Upper lobe of left lung (tissue), 6 donors: ENCODE data around the gene TMEM190. TPM values are rescaled to one million over a fixed set of nuclear protein-coding genes. Genes with fewer than 3 reads are reported as not detected.

Experiments
- ATAC-seq, 2 donors: fragments of 200-7000 bp; cut with Tn5 transposase; one replicate each; pipeline ENCODE4 v1.9.1; 2022; ENCODE audit warnings: mild to moderate bottlenecking in 2 of 2, moderate library complexity in 2 of 2; ENCODE audit not compliant: low FRiP score in 2 of 2
- DNase-seq, 2 donors: peaks; one replicate each; pipeline ENCODE4 v3.0.0-alpha.2; 2019 to 2020
- H3K27ac ChIP-seq, 4 donors: fragments of 200-600 bp; sonication (generic); one replicate each; pipeline ENCODE4 v1.5.1; 2016 to 2019
- H3K27me3 ChIP-seq, 4 donors: fragments of 200-600 bp; sonication (generic); one replicate each; pipeline ENCODE4 v1.5.1; 2017 to 2019
- H3K36me3 ChIP-seq, 4 donors: fragments of 200-600 bp; sonication (generic); one replicate each; pipeline ENCODE4 v1.5.1; 2016 to 2019
- H3K4me1 ChIP-seq, 4 donors: fragments of 200-600 bp; sonication (generic); one replicate each; pipeline ENCODE4 v1.5.1; 2018 to 2019
- H3K4me3 ChIP-seq, 4 donors: fragments of 200-600 bp; sonication (generic); one replicate each; pipeline ENCODE4 v1.5.1; 2017 to 2019; ENCODE audit warnings: mild to moderate bottlenecking in 2 of 4, moderate library complexity in 1 of 4
- H3K9me3 ChIP-seq, 4 donors: fragments of 200-600 bp; sonication (generic); one replicate each; pipeline ENCODE4 v1.5.1; 2018 to 2019
- EP300 ChIP-seq, 4 donors: sonication (generic); formaldehyde crosslinking; IDR thresholded peaks; one replicate each; pipeline ENCODE4 v1.5.1; 2017; ENCODE audit warnings: antibody characterized with exemption in 4 of 4, control low read depth in 2 of 4
- POLR2A ChIP-seq, 4 donors: fragments of 450-650 bp; IDR thresholded peaks; one replicate each; pipeline ENCODE4 v1.5.1; 2016 to 2017; ENCODE audit warnings: antibody characterized with exemption in 4 of 4, mild to moderate bottlenecking in 2 of 4
- POLR2AphosphoS5 ChIP-seq, 2 donors: sonication (generic); formaldehyde crosslinking; IDR thresholded peaks; one replicate each; pipeline ENCODE4 v1.5.1; 2017; ENCODE audit warnings: antibody characterized with exemption in 2 of 2
- WGBS, 2 donors: methylation state at CpG; one replicate each; pipeline ENCODE4 v1.1.5; 2017 to 2018; 5-methylcytosine and 5-hydroxymethylcytosine counted together
- total RNA-seq, 6 donors: library from RNA; depleted of rRNA in 4 of 6; stranded (reverse); fragments of >200 nt in 4 of 6; gene quantifications; one replicate each; pipeline versions ENCODE4 v1.1.0 to v1.2.1, GENCODE V29; 2016 to 2021
- TF ChIP-seq, protein P1 (sequence below), 6 experiments: fragments of 450-650 bp in 4 of 6; fragments of 200-600 bp in 2 of 6; sonication (generic) in 2 of 6; IDR thresholded peaks; one replicate each; pipeline ENCODE4 v1.5.1; 2016 to 2019; ENCODE audit warnings: antibody characterized with exemption in 6 of 6
- donor health status: DM: no; HTN: no; CAD: no; lungs with moderate emphysema.
- donor health status: DM: no; HTN: yes; CAD: no; lungs with severe emphysema.

The TMEM190 gene
- total RNA-seq, 6 donors from 2014 or later: 0.92 to 48.6 (median 20.9) TPM

DNA sequence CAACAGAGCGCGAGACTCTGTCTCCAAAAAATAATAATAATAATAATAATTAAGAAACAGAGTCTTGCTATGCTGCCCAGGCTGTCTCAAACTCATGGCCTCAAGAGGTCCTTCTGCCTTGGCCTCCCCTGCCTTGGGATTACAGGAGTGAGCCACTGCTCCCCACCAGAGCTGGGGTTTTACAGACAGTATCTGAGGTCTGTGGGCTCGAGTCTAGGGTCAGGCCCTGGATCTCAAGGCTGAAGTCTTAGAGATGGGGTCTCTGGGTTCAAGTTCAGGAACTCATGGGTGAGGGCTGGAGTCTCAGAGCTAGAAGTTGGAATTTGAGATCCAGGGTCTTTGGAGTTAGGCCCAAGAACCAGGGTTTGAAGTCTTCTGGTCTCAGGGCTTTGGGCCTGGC, 9.8 kb upstream of the TMEM190 start:
- WGBS, 2 donors: 74 to 100% methylated on average over 2 to 3 of the region's 3 CpGs
- Histone ChIP-seq H3K36me3 (no peaks in the 10 kb centered on the region), H3K4me3 (no peak overlapping the region), H3K27ac (no peak overlapping the region), H3K27me3 (peaks cover 1 to 35% (median 22%) of the 10 kb centered on the region in 4 donors), H3K4me1 (peaks cover 11 to 20% (median 13%) of the 10 kb centered on the region in 4 donors), H3K9me3 (no peaks in the 10 kb centered on the region)
- TF ChIP-seq POLR2A (IDR thresholded peaks at IDR 0.05) (no peak), POLR2AphosphoS5 (IDR thresholded peaks at IDR 0.05) (no peak), EP300 (IDR thresholded peaks at IDR 0.05) (no peak)
- TF ChIP-seq, protein P1, sequence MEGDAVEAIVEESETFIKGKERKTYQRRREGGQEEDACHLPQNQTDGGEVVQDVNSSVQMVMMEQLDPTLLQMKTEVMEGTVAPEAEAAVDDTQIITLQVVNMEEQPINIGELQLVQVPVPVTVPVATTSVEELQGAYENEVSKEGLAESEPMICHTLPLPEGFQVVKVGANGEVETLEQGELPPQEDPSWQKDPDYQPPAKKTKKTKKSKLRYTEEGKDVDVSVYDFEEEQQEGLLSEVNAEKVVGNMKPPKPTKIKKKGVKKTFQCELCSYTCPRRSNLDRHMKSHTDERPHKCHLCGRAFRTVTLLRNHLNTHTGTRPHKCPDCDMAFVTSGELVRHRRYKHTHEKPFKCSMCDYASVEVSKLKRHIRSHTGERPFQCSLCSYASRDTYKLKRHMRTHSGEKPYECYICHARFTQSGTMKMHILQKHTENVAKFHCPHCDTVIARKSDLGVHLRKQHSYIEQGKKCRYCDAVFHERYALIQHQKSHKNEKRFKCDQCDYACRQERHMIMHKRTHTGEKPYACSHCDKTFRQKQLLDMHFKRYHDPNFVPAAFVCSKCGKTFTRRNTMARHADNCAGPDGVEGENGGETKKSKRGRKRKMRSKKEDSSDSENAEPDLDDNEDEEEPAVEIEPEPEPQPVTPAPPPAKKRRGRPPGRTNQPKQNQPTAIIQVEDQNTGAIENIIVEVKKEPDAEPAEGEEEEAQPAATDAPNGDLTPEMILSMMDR (IDR thresholded peaks at IDR 0.05): no peak
- ATAC-seq (no peak), DNase-seq (no peak)

- peaks cover 11 to 20% (median 13%) of the 10 kb centered on the region in 4 donors for H3K4me1 ChIP-seq
- H3K9me3 ChIP-seq: no peaks in the 10 kb centered on the region
- ATAC-seq: no peak
- no peak overlapping the region for H3K4me3 ChIP-seq
- TF ChIP-seq POLR2AphosphoS5 (IDR thresholded peaks at IDR 0.05): no peak
- TF ChIP-seq, protein P1 (IDR thresholded peaks at IDR 0.05): no peak
- no peak for TF ChIP-seq POLR2A (IDR thresholded peaks at IDR 0.05)
- no peak for TF ChIP-seq EP300 (IDR thresholded peaks at IDR 0.05)
- no peaks in the 10 kb centered on the region for H3K36me3 ChIP-seq
- H3K27me3 ChIP-seq: peaks cover 1 to 48% (median 28%) of the 10 kb centered on the region in 4 donors
- peak in 1 of 2 donors; percentile 65 for DNase-seq
- no peak overlapping the region for H3K27ac ChIP-seq
- 86% methylated on average over 7 to 10 of the region's 16 CpGs for WGBS, 2 donors
These were observed 8.5 kb upstream of the TMEM190 start for GRCh38 chr19:55368106-55368505.

- H3K27me3 ChIP-seq: peaks cover 1 to 51% (median 29%) of the 10 kb centered on the region in 4 donors
- H3K4me3 ChIP-seq: peak overlapping the region in 3 of 4 donors; percentile 17 to 29 (median 22)
These were observed 7.7 kb upstream of the TMEM190 start for GRCh38 chr19:55368701-55369563.

DNA sequence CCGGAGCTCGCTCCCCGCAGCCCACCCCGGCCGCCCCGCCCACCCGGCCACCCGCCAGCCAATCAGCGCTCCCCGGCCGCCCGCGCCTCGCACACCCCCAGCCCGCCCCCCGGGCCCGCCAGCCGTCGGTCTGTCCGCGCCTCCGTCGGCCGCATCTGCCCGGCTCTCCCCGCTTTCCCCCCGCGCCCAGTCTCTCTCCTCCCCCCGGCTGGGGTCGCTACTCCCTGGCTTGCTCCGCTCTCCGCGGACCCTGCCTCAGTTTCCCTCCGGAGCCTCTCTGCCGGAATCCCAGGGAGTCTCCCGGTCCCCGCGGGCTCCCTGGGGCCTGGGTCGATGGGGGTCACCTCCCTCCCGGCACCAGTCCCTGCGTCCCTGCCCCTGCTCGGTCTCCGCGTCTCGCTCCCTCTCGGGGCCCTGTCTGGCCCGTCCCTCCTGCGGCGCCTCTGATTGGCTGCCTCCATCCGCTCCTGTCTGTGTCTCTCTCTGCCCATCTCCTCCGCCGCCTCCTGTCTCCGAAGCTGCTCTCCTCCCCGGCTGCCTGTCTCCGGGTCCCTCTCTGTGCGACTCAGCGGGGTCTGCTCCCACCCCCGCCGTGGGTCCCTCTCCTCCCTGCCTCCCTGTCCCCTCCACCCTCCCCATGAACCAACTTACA, 6.8 kb upstream of the TMEM190 start:
- Histone ChIP-seq H3K27me3 (peaks cover 1 to 58% (median 33%) of the 10 kb centered on the region in 4 donors), H3K27ac (no peak overlapping the region), H3K4me1 (peaks cover 11 to 29% (median 21%) of the 10 kb centered on the region in 4 donors), H3K36me3 (no peaks in the 10 kb centered on the region), H3K4me3 (peak overlapping the region in 3 of 4 donors; percentile 17 to 38 (median 25)), H3K9me3 (no peaks in the 10 kb centered on the region)
- WGBS, 2 donors: 2 to 5% methylated on average over 19 to 23 of the region's 59 CpGs
- TF ChIP-seq POLR2A (IDR thresholded peaks at IDR 0.05): no peak
- no peak for TF ChIP-seq EP300 (IDR thresholded peaks at IDR 0.05)
- no peak for TF ChIP-seq POLR2AphosphoS5 (IDR thresholded peaks at IDR 0.05)
- TF ChIP-seq, protein P1 (IDR thresholded peaks at IDR 0.05): no peak
- ATAC-seq (peak in 1 of 2 donors; percentile 55), DNase-seq (peak in 1 of 2 donors; percentile 82)

More at GRCh38 chr19:55368701-55369563, 7.7 kb upstream of the TMEM190 start:
- WGBS, 2 donors: 16 to 21% methylated on average over 13 to 33 of the region's 54 CpGs
- H3K36me3 ChIP-seq: no peaks in the 10 kb centered on the region
- DNase-seq: peak in 1 of 2 donors; percentile 89
- TF ChIP-seq EP300 (IDR thresholded peaks at IDR 0.05) (no peak), POLR2AphosphoS5 (IDR thresholded peaks at IDR 0.05) (no peak), POLR2A (IDR thresholded peaks at IDR 0.05) (no peak)
- TF ChIP-seq, protein P1 (IDR thresholded peaks at IDR 0.05): no peak
- H3K4me1 ChIP-seq: peaks cover 11 to 23% (median 14%) of the 10 kb centered on the region in 4 donors
- peak in 1 of 2 donors; percentile 79 for ATAC-seq
- H3K9me3 ChIP-seq: no peaks in the 10 kb centered on the region
- no peak overlapping the region for H3K27ac ChIP-seq
